T-cell (primary cell): ENCODE results near the gene INKA1. TPM values are rescaled to one million over a fixed set of nuclear protein-coding genes. Genes with fewer than 3 reads are reported as not detected.
"Not testable (repeated sequence)": the region's sequence is repeated elsewhere in the genome, so short reads cannot be mapped to it uniquely, and the experiment has no call there.

Source experiments
- ATAC-seq, 4 experiments: fragments of 200-7000 bp in 3 of 4; fragments of 150-1000 bp in 1 of 4; cut with Tn5 transposase; replicated peaks in 1 of 4; 1 replicate in 3 of 4; 2 replicates in 1 of 4; pipeline ENCODE4 v1.10.0; 2021; ENCODE audit warnings: moderate library complexity in 3 of 4, mild to moderate bottlenecking in 2 of 4, moderate number of reproducible peaks in 1 of 4
- CTCF ChIA-PET, 2 donors: fragments of 300-600 bp; sonication (Branson Sonifier 250); formaldehyde crosslinking; loops; one replicate each; lab custom pipeline; 2022; ENCODE audit warnings: antibody characterized with exemption in 2 of 2; lab: Charles Lee
- POLR2A ChIA-PET, 2 donors: fragments of 300-600 bp; sonication (Branson Sonifier 250); formaldehyde crosslinking; loops; one replicate each; lab custom pipeline; 2022; ENCODE audit warnings: antibody characterized with exemption in 2 of 2; lab: Charles Lee
- DNase-seq, 35 experiments: peaks; one replicate each; pipeline versions ENCODE4 v3.0.0 to v3.0.0-alpha.2; 2013 to 2023
- H3K27ac ChIP-seq: one replicate; pipeline ENCODE4 v1.5.1; 2013; ENCODE audit warnings: low read length
- H3K27me3 ChIP-seq, 2 experiments: replicated peaks in 1 of 2; 1 replicate in 1 of 2; 2 replicates in 1 of 2; pipeline versions ENCODE4 v1.6.1 to v1.7.0; 2013; ENCODE audit warnings: low read length in 1 of 2, mixed read lengths in 1 of 2; ENCODE audit not compliant: control insufficient read depth in 2 of 2, insufficient read depth in 2 of 2; ENCODE audit errors: extremely low read depth in 1 of 2
- H3K36me3 ChIP-seq, 2 donors: 1 replicate in 1 of 2; 2 replicates in 1 of 2; pipeline versions ENCODE4 v1.6.1 to v1.7.0; 2013; ENCODE audit warnings: low read length in 1 of 2; ENCODE audit not compliant: control insufficient read depth in 2 of 2, insufficient read depth in 1 of 2; ENCODE audit errors: extremely low read depth in 1 of 2
- H3K4me1 ChIP-seq, 2 experiments: 1 replicate in 1 of 2; 2 replicates in 1 of 2; pipeline versions ENCODE4 v1.6.1 to v1.7.0; 2013; ENCODE audit warnings: low read length in 2 of 2, mixed read lengths in 1 of 2; ENCODE audit not compliant: insufficient read depth in 2 of 2, control insufficient read depth in 1 of 2; ENCODE audit errors: extremely low read depth in 1 of 2
- H3K4me3 ChIP-seq, 2 donors: 1 replicate in 1 of 2; 2 replicates in 1 of 2; pipeline versions ENCODE4 v1.5.1 to v1.7.0; 2013; ENCODE audit warnings: mild to moderate bottlenecking in 2 of 2, low read length in 1 of 2, moderate library complexity in 1 of 2; ENCODE audit not compliant: control insufficient read depth in 1 of 2; ENCODE audit errors: extremely low read depth in 1 of 2
- H3K9me3 ChIP-seq: 2 replicates; pipeline ENCODE4 v1.7.0; 2013
- H3K27ac Mint-ChIP-seq, 2 donors: one replicate each; pipeline ENCODE4 v1.8.0; 2020 to 2021; ENCODE audit warnings: mild to moderate bottlenecking in 2 of 2, mixed read lengths in 2 of 2
- H3K27me3 Mint-ChIP-seq, 2 donors: one replicate each; pipeline ENCODE4 v1.8.0; 2021 to 2022; ENCODE audit warnings: mixed read lengths in 2 of 2
- H3K36me3 Mint-ChIP-seq: one replicate; pipeline ENCODE4 v1.8.0; 2021; ENCODE audit warnings: mixed read lengths
- H3K4me1 Mint-ChIP-seq, 3 donors: one replicate each; pipeline ENCODE4 v1.8.0; 2020 to 2022; ENCODE audit warnings: mixed read lengths in 3 of 3, mild to moderate bottlenecking in 1 of 3
- H3K4me3 Mint-ChIP-seq, 3 donors: one replicate each; pipeline ENCODE4 v1.8.0; 2020 to 2022; ENCODE audit warnings: mild to moderate bottlenecking in 3 of 3, mixed read lengths in 3 of 3, moderate library complexity in 3 of 3
- H3K9me3 Mint-ChIP-seq, 3 donors: one replicate each; pipeline ENCODE4 v1.8.0; 2020 to 2022; ENCODE audit warnings: mixed read lengths in 3 of 3
- WGBS: methylation state at CpG from one replicate; pipeline ENCODE4 v1.1.5; 2013; ENCODE audit warnings: missing lambda C conversion rate; ENCODE audit not compliant: insufficient coverage; 5-methylcytosine and 5-hydroxymethylcytosine counted together
- total RNA-seq, 35 experiments: library from RNA in 6 of 35; stranded (reverse) in 6 of 35; fragments of 120-200 nt in 1 of 35; gene quantifications; one replicate each; pipeline versions ENCODE4 v1.2.1 to v1.2.4 and lab custom pipeline; 2013 to 2026

Gene INKA1
- total RNA-seq, 5 donors from 2014 or later (not counting 1 experiment from before 2014, with no cell fraction given): 0.73 to 2.7 (median 1.8) TPM

DNA sequence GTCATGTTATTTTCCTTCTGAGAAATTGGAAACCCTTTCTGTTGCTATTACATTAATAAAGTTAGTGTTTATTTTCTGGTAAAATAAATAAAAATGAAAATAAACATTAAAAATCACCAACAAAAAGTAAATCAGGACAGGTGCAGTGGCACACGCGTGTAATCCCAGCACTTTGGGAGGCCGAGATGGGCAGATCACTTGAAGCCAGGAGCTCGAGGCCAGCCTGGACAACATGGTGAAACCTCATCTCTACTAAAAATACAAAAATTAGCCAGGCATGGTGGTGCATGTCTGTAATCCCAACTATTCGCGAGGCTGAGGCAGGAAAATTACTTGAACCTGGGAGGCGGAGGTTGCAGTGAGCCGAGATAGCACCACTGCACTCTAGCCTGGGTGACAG, 27.0 kb upstream of the INKA1 start:
- H3K4me3 Mint-ChIP-seq, H3K4me1 ChIP-seq, H3K27ac ChIP-seq, H3K4me3 ChIP-seq, H3K27me3 Mint-ChIP-seq, CTCF ChIA-PET, ATAC-seq, POLR2A ChIA-PET, H3K9me3 ChIP-seq, H3K27ac Mint-ChIP-seq, H3K27me3 ChIP-seq, H3K9me3 Mint-ChIP-seq: not testable (repeated sequence)
- peak in 1 of 35 experiments; percentile 2 for DNase-seq
- WGBS: 96% methylated on average over 4 of the region's 8 CpGs
- peaks cover 6 to 21% of the 10 kb centered on the region in 2 donors for H3K36me3 ChIP-seq
- H3K4me1 Mint-ChIP-seq: peaks cover 43 to 53% (median 51%) of the 10 kb centered on the region in 3 donors
- peaks cover 17% of the 10 kb centered on the region for H3K36me3 Mint-ChIP-seq

DNA sequence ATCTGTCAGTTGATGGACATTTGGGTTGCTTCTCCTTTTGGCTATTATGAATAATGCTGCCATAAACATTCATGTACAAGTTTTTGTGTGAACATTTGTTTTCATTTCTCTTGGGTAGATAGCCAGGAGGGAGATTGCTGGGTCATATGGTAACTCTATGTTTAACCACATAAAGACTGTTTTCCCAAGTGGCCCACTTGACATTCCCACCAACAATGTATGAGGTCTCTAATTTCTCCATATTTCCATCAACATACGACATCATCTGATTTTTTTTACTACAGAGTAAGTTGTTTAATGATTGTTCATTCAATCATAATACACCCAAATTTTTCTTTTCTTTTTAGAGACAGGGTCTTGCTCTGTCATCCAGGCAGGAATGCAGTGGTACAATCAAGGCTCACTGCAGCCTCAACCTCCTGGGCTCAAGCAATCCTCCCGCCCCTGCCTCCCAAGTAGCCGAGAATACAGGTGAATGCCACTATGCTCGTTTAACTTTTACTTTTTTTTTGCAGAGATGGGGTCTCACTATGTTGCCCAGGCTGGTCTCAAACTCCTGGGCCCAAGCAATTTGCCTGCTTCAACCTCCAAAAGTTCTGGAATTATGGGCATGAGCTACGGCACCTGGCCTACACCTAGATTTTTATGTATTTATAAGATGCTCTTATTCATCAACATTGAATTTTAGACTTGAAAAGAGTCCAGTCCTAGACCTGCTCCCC, 23.5 kb upstream of the INKA1 start:
- Mint-ChIP-seq H3K9me3 (no peaks in the 10 kb centered on the region), H3K27ac (peak overlapping the region in 1 of 2 donors; percentile 17), H3K27me3 (no peaks in the 10 kb centered on the region), H3K4me3 (peak overlapping the region in 1 of 3 donors; percentile 41), H3K4me1 (peaks cover 47 to 58% (median 53%) of the 10 kb centered on the region in 3 donors), H3K36me3 (peaks cover 25% of the 10 kb centered on the region)
- no peak for ATAC-seq
- H3K4me1 ChIP-seq: peaks cover 6 to 33% of the 10 kb centered on the region in 2 experiments
- H3K36me3 ChIP-seq: peaks cover 6 to 33% of the 10 kb centered on the region in 2 donors
- 100% methylated on average over 1 of the region's 5 CpGs for WGBS
- no peak overlapping the region for H3K27ac ChIP-seq
- ChIA-PET POLR2A (interaction anchor here in 1 of 2 donors (0.6 to 0.7 kb wide), 4 partner anchors 36 to 1689 kb away, joined by 3 to 4 read pairs (median 3); no protein-coding TSS in a partner anchor), CTCF (interaction anchor here (0.6 kb wide), 2 partner anchors 57 to 331 kb away, joined by 3 to 4 read pairs; no protein-coding TSS in a partner anchor)
- H3K27me3 ChIP-seq: no peaks in the 10 kb centered on the region
- no peaks in the 10 kb centered on the region for H3K9me3 ChIP-seq
- no peak overlapping the region for H3K4me3 ChIP-seq
- DNase-seq: no peak

- H3K36me3 Mint-ChIP-seq: peaks cover 28% of the 10 kb centered on the region
- no peaks in the 10 kb centered on the region for H3K9me3 ChIP-seq
- ATAC-seq (no peak), DNase-seq (no peak)
- 81% methylated on average over 2 of the region's 4 CpGs for WGBS
- ChIA-PET POLR2A (interaction anchor here in 1 of 2 donors (0.6 to 0.7 kb wide), 3 partner anchors 35 to 535 kb away, joined by 3 to 4 read pairs (median 3); no protein-coding TSS in a partner anchor), CTCF (interaction anchor here in 1 of 2 donors (0.6 kb wide), 1 partner anchor 56 kb away, joined by 4 read pairs; no protein-coding TSS in a partner anchor)
- H3K36me3 ChIP-seq: peaks cover 6 to 29% of the 10 kb centered on the region in 2 donors
- peak overlapping the region in 1 of 2 donors; percentile 17 for H3K27ac Mint-ChIP-seq
- peaks cover 46 to 57% (median 53%) of the 10 kb centered on the region in 3 donors for H3K4me1 Mint-ChIP-seq
- no peaks in the 10 kb centered on the region for H3K9me3 Mint-ChIP-seq
- peak overlapping the region; percentile 17 to 41 (median 28) for H3K4me3 Mint-ChIP-seq
- H3K27me3 Mint-ChIP-seq: no peaks in the 10 kb centered on the region
- no peak overlapping the region for H3K4me3 ChIP-seq
- no peak overlapping the region for H3K27ac ChIP-seq
- H3K4me1 ChIP-seq: peaks cover 10 to 41% of the 10 kb centered on the region in 2 experiments
- no peaks in the 10 kb centered on the region for H3K27me3 ChIP-seq
Measured at GRCh38 chr3:49780080-49780974, 22.7 kb upstream of the INKA1 start.

- H3K27ac Mint-ChIP-seq, ATAC-seq, H3K27ac ChIP-seq, POLR2A ChIA-PET, DNase-seq, H3K4me3 ChIP-seq, H3K9me3 ChIP-seq, CTCF ChIA-PET, H3K27me3 Mint-ChIP-seq, H3K27me3 ChIP-seq, H3K9me3 Mint-ChIP-seq, H3K4me3 Mint-ChIP-seq: not testable (repeated sequence)
- 94% methylated on average over 3 of the region's 9 CpGs for WGBS
- peaks cover 12 to 47% of the 10 kb centered on the region in 2 experiments for H3K4me1 ChIP-seq
- peaks cover 6 to 24% of the 10 kb centered on the region in 2 donors for H3K36me3 ChIP-seq
- Mint-ChIP-seq H3K36me3 (peaks cover 27% of the 10 kb centered on the region), H3K4me1 (peaks cover 48 to 58% (median 57%) of the 10 kb centered on the region in 3 donors)
Measured at GRCh38 chr3:49780975-49781365, 22.1 kb upstream of the INKA1 start.

- ChIA-PET CTCF (interaction anchor here in 1 of 2 donors (0.5 to 0.6 kb wide), 2 partner anchors 152 to 1232 kb away, joined by 4 to 5 read pairs; no protein-coding TSS in a partner anchor), POLR2A (interaction anchor here (0.6 to 0.9 kb wide), 2 partner anchors 50 to 985 kb away, joined by 3 to 5 read pairs; no protein-coding TSS in a partner anchor)
- ATAC-seq (no peak), DNase-seq (no peak)
- Histone ChIP-seq H3K27ac (no peak overlapping the region), H3K27me3 (no peaks in the 10 kb centered on the region), H3K4me3 (no peak overlapping the region), H3K4me1 (peaks cover 12 to 48% of the 10 kb centered on the region in 2 experiments), H3K9me3 (no peaks in the 10 kb centered on the region), H3K36me3 (peaks cover 2 to 22% of the 10 kb centered on the region in 2 donors)
- Mint-ChIP-seq H3K4me3 (no peak overlapping the region), H3K4me1 (peaks cover 48 to 58% (median 56%) of the 10 kb centered on the region in 3 donors), H3K36me3 (peaks cover 25% of the 10 kb centered on the region), H3K27me3 (no peaks in the 10 kb centered on the region), H3K9me3 (no peaks in the 10 kb centered on the region), H3K27ac (peak overlapping the region in 1 of 2 donors; percentile 71)
- WGBS: 100% methylated on average over 3 of the region's 5 CpGs
Measured at GRCh38 chr3:49781415-49782199, 21.5 kb upstream of the INKA1 start.
